OCI-LY1 (cell line): ENCODE measurements around the gene MICU1.

Source experiments
- CTCF ChIP-seq: fragments of 200-600 bp; sonication (generic), shearing (Covaris generic); IDR thresholded peaks from 2 replicates; pipeline ENCODE4 v1.5.1; 2017; ENCODE audit warnings: mild to moderate bottlenecking, antibody characterized with exemption, low read length, moderate library complexity, mixed read lengths
- EZH2 ChIP-seq: fragments of 200-600 bp; sonication (generic), shearing (Covaris generic); IDR thresholded peaks from 2 replicates; pipeline ENCODE4 v1.8.0; 2017; ENCODE audit warnings: borderline replicate concordance, mixed run types, mild to moderate bottlenecking, antibody characterized with exemption, low read length, moderate library complexity, mixed read lengths

DNA sequence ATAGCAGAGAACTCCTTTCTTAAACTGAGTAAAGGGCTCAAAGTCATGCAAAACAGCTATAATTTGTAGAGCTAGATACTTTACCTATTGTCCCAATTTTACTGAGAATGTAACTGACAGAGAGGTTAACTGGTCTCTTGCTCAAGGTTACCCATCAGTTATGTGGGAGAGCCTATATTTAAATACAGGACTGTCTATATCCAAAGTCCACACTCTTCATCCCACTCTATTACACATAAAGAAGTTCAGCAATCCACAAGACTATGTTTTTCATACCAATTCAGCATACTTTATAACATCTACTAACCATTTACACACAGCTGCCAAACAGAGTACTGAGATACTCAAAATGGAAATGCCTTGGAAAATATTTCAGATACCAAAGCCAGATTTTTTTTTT is 100.2 kb downstream of the MICU1 start:
- TF ChIP-seq CTCF (no peak), EZH2 (no peak)
